GM21381 (cell line): ENCODE measurements around the gene ITGB5.

Experiments used
- ATAC-seq: cut with Tn5 transposase; IDR thresholded peaks from one replicate; pipeline ENCODE4 v1.9.1; 2021; ENCODE audit warnings: mild to moderate bottlenecking, moderate library complexity; ENCODE audit not compliant: unreplicated experiment

Gene ITGB5

DNA sequence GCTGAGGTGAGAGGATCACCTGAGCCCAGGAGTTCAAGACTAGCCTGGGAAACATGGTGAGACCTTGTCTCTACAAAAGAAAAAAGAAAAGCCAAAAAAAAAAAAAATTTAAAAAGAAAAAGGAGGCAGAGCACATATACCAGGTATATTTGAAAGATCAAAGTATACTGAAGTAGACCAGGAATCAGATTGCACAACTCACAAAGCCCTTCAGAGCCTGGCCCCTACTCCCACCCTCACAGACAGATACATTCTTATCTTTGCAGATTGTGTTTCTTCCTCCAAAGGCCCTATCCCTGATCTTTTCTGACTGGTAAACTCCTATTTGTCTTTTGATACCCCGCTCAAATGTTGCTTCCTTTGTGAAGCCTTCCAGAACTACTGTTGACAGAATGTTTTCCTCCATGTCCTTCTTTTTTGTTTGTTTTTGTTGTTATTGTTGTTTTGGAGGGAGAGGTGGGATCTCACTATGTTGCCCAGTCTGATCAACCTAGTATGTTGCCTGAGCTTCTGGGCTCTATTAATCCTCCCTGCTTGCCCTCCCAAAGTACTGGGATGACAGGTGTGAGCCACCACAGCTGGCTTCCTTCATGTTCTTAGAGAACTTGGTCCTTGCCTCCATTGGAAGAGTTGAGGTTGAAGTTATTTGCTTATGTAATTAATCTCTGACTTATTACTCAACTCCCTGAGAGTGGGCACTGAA, 9.8 kb upstream of the ITGB5 start:
- ATAC-seq: no peak

DNA sequence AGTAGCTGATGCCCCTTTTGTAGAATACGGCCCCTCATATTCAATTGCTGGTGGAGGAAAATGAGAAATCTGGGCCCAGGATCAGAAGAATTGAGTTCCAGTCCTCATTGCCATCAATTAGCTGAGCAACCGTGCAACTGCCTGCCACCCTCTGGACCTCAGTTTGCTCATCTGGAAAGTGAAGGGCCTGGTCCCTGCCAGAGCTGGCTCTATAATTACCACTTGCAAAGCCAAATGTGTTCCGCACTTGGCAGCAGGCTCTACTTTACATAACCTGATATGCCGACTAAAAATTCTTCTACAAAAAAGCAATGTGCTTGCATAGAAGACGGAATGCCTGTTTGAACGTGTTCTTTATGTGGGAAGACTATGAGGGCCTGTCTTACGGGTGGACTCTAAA, 8.6 kb upstream of the ITGB5 start:
- no peak for ATAC-seq

DNA sequence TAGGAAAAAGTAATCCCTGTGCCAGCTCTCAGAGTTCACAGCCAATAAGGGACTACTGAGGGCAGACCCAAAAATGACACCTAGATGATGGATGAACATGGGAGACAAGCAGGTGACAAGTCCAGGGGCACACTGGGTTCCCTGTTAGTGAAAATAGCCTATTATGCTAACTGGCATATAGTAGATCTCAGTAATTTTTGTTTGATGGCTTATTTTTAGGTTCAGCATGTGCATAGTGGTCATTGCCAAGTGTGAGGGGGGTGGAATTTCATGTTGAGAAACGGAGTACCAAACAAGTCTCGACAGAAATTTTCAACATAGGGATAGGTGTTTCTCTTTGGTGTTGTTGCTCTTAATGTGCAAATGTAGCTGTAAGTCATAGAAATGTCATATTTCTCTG, 6.4 kb upstream of the ITGB5 start:
- no peak for ATAC-seq

DNA sequence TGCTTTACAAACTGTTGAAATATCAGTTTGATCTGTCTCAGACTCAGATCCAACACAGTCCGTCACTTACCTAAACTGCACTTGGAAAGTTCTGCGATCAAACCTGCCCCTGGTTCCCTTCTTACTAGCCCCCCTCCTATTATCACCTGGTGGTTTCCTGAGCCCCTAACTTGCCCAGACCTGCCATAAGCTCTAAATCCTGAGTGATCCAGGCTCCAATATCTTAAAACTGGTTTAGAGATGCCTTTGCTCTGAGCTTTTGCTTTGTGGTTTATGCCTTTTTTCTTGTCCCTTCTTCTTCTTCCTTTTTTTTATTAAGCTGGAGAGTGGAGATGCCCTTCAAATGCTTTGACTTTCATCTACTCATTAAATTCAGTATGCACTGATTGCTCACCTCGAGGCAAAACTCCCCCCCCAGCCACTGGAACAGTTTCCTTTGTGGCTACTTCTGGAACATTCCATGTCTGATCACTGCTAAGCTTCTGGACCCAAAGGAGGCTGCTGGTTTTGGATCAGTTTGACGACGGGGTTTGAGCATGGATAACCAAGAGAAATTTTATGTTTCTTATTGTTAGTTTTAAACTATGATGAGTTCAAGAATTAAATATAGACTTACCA, 3.5 kb upstream of the ITGB5 start:
- ATAC-seq: no peak

DNA sequence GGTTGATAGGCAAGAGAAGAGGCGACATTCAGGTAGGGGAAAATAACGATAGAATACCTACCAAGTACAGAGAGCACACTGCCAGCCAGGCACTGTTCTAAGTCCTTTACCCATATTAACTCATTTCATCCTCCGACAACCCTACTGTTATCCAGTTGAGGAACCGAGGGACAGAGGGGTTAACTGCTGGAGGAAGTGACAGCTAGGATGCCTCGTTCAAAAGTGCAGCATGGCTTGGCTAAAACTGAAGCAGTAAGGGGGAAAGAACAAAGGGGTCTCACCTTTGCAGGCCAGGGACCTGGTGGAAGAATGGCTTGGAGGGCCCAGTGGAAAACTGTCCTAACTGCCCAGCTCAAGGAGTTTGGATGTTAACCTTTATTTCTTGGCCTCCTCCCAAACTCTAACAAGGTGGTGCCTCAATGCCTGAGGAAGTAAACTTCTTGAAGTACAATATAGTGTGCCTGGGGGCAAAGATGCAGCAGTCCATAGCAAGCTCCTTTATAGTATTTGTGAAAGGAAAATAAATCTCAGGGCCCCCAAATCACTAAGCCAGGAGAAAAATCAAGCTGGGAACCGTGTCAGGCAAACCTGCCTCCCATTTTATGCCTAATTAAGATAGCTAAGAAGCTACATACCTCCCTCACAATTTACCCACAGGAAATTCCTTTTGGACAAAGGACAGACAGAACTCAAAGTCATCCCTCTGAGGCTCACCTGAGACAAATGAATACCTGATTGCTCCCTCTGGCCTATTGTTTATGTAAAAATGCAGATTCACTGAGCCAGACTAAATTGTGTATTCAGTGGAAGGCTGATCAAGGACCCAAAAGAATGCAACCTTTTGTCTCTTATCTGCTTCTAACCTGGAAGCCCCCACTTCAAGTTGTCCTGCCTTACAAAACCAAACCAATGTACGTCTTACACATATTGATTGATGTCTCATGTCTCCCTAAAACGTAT, 1.6 kb upstream of the ITGB5 start:
- no peak for ATAC-seq

DNA sequence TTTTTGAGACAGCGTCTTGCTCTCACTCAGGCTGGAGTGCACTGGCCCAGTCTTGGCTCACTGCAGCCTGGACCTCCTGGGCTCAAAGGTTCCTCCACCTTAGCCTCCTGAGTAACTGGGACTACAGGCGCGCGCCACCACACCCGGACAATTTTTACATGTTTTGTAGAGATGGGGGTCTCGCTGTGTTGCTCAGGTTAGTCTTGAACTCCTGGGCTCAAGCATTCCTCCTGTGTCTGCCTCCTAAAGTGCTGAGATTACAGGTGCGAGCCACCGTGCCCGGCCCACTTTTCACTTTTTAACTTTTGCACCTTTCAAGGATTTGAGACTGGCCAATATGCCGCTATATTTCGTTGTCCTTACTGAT, 750 bp upstream of the ITGB5 start:
- no peak for ATAC-seq

DNA sequence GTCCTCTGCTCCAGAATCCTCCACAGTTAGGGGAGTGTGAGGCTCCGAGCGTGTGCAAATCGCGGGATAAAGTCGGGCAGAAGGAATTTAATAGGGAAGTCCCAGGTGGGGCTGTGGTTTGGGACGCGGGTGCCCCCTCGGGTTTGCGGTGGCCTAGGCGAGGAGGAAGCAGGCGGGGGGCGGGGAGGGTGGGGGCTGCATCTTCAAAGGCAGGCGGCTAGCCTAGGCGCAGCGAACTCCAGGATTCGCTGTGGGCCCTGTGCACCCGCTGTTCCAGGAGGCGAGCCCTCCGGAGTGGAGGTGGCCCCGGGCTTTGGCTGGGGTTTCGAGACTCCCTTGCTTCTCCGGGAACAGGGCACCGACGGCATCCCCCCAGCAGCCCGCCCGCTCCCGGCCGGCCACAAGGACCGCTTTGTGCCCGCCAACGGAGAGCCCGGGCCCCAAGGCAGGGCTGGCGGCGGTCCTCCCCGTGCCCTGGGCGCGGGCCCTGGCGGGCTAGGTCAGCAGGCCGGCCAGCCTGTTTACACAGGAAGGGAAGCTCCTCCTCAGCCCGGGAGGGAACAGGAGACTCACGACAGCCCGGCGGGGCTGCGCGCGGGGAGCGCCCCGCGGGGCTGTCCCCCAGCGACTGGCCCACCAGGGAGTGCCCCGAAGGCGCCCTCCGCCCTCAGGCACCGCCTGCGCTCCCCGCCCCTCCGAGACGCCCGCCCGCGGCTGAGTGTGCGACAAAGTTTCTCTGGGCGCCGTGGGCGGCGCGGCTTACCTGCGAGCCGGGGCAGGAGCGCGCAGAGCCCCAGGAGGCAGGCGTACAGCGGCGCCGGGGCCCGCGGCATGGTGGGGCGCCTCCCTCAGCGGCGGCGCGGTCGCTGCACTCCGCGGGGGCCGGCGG, 753 bp downstream of the ITGB5 start:
- peak; percentile 44 for ATAC-seq

DNA sequence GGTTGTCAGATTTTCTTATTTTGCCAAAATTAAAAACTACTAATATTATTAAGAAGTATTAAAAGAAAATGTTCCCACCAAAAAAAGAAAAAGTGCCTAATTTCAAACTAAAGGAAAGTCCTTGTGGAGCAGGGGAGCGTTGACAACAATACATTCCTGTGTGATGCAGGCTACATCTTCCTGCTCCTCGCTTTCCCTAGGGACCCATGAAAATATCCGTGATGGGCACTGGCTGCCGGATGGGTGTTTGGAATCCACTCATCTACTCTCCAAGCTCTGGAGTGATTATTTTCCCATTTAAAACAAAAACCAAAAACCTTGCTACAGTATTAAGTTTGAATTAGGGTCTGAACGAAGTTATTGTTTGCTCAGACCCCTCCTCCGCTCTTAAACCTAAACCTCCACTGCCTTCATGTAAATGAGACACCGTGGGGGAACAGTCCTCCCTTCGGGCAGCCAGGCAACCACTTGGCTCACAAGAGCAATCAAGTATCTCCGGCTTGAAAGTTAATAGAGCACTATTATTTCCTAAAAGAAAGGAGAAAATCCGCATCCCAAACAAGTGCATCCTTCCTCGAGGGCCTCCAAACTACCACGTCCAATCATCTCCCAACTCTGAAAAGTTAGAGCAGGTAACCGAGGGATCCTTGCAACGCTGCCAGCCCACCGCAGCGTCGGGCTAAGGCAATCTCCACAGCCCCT, 1.5 kb downstream of the ITGB5 start:
- no peak for ATAC-seq

DNA sequence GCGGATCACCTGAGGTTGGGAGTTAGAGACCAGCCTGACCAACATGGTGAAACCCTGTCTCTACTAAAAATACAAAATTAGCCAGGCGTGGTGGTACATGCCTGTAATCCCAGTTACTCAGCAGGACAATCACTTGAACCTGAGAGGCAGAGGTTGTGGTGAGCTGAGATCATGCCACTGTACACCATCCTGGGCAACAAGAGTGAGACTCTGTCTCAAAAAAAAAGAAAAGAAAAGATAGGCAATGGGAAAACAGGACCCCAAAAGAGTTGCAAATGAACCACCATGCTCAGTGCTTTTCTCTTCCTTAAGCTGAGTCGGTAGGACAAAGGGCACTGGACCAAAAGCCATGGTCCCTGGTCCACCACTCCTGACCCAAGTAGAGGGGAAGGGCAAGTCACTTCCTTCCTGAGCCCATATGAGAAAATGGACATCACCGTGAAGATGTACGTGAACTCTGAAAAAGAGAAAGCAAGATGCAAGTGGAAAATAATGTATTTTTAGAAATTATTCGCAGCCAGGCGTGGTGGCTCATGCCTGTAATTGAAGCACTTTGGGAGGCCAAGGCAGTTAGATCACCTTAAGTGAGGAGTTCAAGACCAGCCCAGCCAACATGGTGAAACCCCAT, 2.6 kb downstream of the ITGB5 start:
- ATAC-seq: no peak

DNA sequence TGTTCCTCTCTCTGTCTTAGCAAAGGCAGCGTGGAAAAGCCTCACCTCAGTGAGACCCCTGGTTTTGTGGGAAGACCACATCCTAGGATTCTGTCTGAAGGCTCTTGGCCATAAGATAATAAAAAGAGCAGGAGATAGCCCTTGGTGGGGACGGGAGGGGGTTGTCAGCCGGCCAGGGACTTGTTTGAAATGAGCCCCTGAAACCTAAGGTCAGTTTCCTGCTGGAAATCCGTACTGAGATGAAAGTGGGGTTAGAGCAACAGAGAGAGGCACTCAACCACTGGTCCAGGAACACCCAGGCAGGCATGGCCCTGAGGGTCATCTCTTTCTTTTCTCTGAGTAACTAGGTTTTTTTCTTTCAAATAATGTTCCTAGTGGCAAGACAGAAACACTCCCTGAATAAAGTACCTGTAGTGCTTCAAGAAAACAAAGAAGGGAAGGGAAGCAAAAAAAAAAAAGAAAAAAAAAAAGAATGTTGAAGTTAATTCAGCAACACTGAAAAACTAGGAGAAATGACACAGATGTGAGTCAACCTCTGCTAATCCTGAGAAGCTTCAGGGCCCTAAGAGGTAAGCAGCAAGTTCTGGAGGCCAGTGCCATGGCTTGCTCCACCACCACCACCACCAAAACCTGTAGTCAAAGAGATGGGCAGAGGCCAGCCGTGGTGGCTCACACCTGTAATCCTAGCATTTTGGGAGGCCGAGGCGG, 3.2 kb downstream of the ITGB5 start:
- no peak for ATAC-seq

DNA sequence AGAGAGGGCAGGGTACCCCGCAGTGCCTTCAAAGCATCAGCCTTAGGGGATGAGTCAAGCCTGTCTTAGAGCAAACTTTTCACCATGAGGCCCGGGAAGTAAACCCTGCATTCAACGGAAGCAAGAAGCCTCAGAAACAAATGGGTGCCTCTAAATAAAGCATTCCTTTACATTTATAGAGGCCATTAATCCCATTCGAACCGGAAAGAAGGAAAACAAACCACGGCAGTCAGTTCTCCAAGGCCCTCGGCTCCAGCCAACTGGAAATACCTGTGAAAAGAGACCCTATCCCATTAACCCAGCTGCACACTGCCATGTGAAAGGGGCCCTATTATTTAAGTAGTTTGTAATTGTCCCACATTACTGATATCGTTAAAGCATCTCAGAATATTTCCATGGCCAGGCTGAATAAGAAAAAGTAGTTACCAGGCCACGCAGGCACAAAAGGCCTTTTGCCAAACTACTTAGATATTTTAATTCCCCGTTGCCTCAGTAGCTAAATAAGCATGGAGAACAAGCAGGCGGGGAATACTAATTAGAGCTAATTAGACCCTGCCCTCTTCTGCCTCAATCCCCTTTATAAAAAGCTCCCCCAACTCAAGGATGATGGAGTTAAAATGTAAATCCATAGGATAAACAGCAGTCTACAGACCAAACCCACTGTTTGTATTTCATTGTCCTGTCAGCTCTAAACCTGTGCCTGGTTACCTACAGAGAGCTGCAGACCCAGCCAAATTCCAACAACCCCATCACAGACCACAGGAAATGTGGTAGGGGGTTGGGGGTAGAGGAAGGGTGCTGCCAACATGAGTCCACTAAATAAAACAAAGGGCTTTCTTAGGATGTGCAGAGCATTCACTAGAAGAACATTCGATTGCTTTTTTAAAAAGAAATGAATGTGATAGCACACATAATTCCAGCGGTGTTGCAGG, 4.1 kb downstream of the ITGB5 start:
- no peak for ATAC-seq

DNA sequence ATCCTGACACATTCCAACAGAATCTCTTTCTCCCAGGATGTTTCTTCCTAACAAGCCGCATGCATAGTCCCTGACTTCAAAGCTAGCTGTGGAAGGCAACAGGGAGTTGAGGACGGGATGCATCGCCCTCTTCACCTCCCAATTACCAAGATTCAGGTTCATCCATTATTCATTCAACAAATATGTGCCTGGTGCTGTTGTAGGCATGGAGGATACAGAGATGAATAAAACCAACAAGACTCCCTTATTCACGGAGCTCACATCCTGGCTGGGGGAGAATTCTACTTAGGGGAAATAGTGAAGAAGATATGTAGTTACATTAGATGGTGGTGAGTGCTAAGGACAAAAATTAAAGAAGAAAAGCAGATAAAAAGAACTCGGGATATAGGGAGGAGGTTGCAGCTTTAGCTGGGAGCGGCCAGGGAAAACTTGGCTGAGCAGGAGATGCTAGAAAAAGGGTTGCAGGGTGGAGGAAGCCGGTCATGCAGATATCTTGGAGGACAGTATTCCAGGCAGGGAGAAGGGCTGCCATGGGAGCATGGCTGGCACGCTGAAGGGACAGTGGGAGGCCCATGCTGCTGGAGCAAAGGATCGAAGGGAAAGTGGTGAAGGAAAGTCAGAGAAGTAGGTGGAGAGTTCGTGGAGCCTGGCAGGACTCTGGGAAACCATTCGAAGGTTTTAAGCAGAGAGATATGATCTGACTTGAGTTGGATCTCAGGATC, 5.0 kb downstream of the ITGB5 start:
- ATAC-seq: no peak

DNA sequence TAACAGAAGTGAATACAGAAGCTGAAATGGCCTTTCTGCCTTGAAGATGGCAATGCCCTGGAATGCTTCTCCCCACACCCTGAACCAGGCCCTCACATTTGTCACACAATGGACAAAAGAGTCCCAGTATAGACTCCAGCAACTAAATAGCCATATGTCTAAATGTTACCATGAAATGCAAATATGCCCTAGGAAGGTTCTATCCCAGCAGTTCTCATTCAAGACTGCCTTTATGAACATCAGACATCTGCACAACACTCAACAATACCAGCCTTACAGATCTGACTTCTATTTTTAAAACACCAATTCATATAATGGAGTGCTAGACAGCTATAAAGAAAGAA, 7.9 kb downstream of the ITGB5 start:
- no peak for ATAC-seq

DNA sequence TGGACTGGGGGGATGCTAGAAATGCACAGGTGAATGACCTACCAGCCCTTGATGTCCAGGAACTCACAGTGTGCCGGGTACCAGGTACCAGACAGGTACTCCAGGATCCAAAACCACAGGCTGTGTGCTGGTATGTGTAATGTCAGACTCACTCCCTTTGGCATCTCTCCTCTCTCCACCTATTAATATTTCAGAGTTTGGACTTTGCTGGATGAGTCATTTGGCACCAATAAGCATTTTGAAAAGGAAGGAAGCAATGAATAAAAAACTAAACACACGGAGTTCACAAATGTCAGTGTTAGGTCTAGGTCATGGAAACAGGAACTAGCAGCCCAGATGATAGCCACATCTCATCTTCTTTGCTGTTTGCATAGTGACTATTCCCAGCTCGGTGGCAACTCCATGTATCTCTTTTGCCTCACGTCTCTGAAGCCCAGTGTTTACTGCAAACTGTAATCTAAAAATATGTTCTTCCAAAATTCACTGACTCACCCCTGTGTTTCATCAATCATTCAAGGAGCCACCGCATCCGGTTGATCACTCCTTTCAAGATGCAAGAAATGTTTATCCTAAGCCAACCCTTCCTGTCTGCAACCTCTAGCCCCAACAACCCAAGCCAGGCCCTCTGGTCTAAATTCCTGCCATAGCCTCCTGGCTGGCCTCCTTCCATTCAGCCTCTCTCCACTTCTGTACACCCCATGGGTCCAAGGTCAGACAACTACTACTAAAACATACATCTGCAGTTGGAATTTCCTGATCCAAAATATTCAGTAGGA, 8.4 kb downstream of the ITGB5 start:
- no peak for ATAC-seq

DNA sequence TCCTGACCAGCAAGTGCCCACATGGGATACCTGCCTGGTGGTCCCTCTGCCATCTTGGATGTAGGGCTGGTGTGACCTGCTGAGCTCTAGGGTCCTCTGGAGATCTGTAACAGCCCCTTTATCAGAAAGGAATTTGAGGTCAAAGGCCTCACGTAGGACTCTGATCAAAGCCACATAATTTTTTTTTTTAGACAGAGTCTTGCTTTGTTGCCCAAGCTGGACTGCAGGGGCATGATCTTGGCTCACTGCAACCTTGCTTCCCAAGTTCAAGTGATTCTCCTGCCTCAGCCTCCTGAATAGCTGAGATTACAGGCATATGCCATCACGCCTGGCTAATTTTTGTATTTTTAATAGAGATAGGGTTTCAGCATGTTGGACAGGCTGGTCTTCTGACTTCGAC, 9.5 kb downstream of the ITGB5 start:
- no peak for ATAC-seq

DNA sequence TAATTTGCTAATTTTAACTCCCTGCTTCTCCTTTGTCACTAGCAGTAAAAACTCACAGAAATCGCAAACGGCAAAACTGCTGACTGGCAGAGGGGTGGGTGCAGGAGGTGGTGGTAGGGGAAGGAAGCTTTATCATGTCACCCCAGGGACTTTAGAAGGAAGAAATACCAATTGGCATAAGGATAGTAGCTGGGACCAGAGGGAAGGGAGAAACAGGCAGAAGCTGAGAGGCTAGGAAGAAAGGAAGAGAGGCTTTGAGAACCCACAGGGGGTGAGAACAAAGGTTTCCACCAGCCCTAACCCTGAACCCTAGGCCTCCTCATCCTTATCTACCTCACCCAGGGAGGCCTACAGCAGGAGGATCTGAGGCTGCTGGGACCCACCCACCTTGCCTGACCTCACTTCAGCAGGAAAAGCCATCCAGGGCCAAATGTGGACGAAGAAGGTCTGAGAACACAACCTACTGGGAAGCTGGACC, 10.7 kb downstream of the ITGB5 start:
- no peak for ATAC-seq

DNA sequence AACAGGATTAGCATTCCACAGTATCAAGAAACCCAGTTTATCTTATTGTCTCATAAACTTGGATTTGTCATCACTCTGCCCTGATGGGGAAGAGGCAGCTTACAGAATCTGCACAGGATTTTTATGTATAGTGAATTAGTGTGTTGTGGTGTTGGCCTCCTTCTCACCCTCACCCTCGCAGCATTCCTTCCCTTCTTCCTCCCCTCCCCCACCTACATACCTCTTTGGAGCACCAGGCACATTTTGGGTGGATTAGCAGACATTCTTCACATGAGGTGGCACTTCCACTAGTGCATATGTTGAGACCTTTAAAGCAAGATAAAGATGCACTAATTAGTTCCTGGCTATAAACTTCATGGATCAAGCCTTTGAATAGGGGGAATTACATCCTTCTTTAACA, 13.9 kb downstream of the ITGB5 start:
- no peak for ATAC-seq
